ENCODE results near the gene AIF1L.

DNA sequence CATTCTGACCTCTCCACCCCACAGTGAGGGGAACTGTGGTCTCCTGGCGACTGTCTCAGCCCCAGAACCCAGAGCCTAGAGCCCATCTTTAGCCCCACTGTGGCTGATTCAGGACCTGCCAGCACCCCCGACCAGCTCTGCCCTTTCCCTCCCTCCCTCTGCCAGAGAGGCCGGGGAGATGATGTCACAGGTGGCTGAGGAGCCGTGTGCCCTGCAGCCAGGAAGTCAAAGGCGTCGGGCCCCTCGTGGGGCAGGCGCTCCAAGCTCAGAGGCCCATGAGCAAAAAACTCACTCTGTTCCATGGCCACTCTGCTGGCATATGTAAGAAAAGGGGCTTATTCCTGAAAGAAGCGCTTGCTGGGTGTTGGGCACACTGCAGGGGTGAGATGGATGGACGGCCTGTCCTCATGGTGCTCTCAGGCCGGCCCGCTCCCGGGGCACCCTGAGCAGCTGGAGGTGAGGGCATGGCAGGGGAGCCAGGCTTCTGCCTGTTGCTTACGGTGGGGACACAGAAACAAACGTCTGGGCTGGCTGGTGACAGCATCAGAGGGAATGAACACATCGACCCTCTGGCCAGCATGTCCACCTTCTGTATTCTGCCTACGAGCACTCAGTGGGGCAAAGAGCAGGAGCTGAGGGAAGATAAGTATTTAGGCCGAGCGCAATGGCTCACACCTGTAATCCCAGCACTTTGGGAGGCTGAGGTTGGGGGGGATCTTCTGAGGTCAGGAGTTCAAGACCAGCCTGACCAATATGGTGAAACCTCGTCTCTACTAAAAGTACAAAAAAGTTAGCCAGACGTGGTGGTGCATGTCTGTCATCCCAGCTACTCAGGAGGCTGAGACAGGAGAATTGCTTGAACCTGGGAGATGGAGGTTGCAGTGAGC is 46.3 kb upstream of the AIF1L start:
- TF ChIP-seq, protein P1, sequence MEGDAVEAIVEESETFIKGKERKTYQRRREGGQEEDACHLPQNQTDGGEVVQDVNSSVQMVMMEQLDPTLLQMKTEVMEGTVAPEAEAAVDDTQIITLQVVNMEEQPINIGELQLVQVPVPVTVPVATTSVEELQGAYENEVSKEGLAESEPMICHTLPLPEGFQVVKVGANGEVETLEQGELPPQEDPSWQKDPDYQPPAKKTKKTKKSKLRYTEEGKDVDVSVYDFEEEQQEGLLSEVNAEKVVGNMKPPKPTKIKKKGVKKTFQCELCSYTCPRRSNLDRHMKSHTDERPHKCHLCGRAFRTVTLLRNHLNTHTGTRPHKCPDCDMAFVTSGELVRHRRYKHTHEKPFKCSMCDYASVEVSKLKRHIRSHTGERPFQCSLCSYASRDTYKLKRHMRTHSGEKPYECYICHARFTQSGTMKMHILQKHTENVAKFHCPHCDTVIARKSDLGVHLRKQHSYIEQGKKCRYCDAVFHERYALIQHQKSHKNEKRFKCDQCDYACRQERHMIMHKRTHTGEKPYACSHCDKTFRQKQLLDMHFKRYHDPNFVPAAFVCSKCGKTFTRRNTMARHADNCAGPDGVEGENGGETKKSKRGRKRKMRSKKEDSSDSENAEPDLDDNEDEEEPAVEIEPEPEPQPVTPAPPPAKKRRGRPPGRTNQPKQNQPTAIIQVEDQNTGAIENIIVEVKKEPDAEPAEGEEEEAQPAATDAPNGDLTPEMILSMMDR (IDR thresholded peaks at IDR 0.05) = no peak
- TF ChIP-seq POLR2A (IDR thresholded peaks at IDR 0.05) = no peak
